ENCODE data around the gene NGEF.
"Not testable (repeated sequence)": the region's sequence is repeated elsewhere in the genome, so short reads cannot be mapped to it uniquely, and the experiment has no call there.

The NGEF gene

DNA sequence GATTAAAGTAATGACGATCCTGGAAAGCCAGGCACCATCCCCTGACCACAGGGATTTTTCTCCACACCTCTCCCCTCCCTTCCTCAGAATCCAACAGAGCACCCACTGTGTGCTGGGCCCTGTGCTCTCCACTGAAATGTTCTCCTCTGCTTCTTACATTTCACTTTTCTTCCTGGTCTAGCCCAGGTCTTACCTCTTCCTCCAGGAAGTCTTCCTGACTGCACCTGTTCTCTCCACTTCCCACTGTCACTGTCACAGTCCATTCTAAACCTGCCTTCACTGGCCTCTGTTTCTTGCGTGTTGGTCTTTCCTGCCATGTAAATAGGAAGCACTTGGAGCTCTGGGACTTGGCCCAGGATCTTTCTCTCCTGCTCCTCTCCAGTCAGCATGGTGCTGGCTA, 7.4 kb upstream of the NGEF start:
- no peak for DNase-seq

DNA sequence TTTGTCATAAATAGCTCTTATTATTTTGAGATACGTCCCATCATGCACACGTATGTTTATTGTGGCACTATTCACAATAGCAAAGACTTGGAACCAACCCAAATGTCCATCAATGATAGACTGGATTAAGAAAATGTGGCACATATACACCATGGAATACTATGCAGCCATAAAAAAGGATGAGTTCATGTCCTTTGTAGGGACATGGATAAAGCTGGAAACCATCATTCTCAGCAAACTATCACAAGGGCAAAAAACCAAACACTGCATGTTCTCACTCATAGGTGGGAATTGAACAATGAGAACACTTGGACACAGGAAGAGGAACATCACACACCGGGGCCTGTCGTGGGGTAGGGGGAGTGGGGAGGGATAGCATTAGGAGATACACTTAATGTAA, 6.6 kb upstream of the NGEF start:
- DNase-seq: not testable (repeated sequence)

DNA sequence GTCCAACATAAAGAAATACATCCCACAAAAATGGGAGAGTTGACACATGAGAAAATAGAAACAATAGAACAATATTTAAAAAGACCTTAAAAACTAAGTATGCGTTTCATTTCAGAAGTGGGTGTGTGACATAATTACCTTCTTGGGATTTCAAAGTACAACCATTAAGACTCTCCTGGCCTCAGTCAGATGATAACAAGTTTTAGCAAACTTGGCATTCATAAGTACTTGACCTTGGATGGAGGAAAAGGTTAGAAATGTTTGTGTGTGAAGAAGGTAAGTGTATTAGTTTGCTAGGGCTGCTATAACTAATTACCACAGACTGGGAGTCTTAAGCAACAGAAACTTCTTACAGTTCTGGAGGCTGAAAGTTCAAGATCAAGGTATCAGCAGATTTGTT, 4.9 kb upstream of the NGEF start:
- no peak for DNase-seq

DNA sequence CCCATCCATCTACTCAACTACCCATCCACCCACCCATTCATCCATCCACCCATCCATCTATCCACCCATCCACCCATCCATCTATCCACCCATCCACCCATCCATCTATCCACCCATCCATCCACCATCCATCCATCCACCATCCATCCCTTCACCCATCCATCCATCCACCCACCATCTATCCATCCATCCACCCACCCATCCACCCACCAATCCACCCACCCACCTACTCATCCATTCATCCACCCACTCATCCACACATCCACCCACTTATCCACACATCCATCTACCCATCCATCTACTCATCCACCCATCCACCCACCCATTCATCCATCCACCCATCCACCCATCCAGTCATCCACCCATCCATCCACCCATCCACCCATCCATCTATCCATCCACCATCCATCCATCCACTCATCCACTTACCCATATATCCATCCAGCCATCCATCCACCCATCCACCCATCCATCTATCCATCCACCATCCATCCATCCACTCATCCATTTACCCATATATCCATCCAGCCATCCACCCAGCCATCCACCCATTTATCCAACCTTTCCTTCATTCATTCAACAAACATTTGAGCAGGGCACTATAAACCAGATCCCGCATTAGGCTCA, 2.1 kb upstream of the NGEF start:
- DNase-seq: no peak

DNA sequence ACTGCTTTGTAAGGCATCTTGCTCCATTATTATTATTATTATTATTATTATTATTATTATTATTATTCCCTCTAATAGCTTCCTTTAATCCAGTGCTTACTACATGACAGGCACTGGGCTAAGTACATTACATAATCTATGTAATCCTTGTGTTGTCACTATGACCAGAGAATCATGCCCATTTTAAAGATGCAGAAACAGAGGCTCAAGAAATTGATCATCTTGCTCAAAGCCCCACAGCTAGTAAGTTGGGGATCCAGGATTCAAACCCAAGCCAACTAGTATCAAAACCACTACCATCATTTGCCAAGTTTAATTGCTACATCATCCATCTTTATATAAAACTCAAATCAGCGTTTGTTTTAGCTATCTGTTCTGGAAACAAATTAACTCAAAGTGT, 594 bp upstream of the NGEF start:
- no peak for DNase-seq

DNA sequence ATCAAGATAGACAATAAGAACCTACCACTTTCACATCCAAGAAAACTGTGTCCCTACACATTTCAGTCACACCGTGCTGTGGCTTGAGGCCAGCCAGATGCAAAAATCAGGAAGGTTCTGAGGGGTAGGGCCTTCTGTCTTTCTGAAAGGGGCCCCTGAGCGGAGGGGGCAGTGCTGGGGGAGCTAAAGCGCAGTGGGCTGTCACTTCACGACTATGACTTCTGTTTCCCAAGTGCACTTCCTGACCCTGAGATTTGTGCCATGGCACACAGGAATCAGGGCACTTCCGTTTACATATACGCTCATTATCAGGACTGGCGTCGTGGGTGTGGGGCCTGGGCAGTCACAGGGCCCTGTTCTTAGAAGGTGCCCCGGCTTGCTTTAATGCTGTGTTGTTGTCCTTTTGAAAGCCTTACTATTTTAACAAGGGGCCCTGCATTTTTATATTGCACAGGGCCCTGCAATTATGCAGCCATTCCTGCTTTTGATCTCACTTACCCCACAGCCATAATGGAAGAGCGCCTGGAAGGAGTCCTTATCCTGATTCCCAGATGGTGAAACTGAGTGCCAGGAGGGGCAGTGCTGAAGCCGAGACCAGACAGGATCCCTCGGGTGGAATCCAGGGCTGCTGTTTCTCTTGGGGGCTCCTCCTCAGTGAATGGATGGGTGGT, 620 bp downstream of the NGEF start:
- DNase-seq: no peak

DNA sequence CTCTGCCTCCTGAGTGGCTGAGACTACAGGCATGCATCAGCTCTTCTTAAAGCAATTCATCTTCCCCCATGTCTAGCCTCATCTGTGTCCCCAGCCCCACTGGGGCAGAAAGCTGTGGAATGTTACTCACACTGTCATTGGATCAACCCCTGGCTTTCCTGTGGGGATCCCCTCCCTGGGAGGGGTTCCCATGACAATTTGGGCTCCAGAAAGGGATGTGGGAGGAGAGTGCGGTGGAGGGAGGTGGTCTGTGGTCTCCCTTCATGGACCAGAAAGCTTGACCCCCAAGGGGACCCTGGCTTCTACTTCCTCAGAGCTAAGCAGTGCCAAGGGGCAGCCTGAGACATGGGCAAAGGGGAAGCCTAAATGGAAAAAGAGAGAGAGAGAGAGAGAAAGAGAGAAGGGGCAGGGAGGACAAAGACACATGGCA, 1.3 kb downstream of the NGEF start:
- DNase-seq: no peak

DNA sequence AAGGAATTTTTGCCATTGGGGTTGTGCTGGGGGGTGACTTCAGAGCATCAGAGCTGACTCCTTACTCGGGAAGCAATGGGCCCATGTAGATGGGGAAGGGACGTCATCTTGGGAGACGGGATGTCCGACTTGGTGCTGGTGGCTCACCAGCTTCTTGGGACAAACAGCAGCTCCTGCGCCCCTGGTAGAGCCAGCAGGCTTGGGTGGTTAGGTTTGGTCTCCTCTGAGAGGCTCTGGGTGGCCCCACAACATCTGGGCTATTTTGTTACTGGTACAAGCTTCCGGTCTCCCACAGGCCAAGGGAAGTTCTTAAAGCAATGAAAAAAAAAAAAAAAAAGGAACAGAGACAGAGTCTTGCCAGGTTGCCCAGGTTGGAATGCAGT, 1.8 kb downstream of the NGEF start:
- no peak for DNase-seq

DNA sequence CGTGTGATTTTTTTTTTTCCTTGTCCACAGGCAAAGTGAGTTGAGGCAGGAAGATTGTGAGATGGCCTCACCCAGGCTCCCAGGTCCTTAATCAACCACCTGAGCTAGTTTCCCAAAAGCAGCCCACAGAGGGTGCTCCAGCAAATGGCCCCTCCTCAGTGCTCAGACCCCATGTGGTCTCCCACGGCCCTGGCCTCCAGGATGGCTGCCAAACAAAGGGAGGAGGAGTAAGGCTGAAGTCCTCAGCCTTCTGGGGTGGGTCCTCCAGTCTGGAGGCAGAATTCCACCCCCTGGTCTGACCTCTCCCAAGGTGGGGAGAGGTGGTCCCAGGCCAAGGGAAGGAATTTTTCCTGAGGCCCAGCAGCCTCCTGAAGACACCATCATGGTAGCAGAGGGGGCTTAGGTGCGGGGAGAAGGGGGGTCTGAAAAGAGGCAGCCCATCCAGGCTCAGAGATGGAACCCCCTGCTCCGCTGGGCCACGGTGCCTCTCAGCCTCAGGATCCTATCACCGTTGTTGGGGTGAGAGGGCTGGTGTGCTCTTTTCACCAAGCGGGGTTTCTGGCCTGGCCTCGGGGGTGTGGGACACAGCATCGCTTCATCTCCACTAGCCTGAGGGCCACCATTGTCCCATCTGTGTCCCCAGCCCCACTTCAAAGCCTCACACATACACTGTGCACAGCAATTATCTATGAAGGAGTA, 2.3 kb downstream of the NGEF start:
- no peak for DNase-seq

DNA sequence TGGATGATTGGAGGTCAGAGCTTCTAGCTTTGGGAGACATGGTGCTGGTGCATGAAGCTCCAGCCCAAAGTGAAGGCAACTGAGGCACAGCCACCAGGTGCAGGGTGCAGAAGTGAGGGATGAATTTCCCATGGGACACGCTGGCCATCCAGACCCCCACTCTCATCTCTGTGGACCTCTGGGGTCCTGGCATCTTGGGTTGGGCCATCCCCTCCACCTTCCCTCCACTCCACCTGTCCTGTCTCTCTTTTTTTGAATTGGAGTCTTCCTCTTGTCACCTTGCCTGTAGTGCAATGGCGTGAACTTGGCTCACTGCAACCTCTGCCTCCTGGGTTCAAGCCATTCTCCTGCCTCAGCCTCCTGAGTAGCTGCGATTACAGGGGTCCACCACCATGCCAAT, 3.4 kb downstream of the NGEF start:
- DNase-seq: no peak

DNA sequence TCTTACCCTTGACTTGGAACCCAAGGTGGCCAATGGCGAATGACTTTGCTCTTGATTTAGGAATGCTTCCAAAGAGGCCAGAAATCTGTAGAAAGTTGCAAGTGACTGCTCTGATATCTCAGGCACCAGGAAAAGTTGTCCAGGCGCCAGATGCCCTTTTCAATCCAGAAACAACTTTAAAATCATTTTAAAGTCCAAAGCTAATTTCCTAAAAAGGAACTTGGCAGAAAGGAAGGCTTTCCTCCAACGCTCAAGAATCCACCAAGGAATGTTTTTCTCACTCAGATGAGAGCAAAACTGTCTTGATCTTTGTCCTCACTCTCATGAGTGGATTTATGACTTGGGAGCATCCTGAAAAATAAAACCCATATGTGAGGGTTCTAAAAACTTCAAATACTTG, 5.3 kb downstream of the NGEF start:
- DNase-seq: no peak

DNA sequence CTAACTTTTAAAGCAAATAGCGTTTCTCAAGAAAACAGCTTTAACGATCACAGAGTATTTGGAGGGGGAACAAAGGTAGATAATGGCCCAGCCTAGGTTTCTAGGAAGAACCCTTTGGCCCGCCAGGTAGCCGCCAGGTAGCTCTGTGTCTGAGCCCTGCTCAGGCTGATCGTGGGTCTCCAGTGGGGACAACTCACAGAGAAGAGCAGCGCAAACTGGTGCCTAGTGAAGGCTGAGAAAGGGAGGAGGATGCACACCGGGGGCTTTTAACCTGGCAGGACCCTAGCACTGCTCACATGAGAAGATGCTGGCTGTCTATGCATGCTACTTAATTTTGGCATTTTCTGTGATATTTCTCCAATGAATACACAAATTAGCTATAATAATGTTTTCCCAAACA, 5.8 kb downstream of the NGEF start:
- DNase-seq: no peak

DNA sequence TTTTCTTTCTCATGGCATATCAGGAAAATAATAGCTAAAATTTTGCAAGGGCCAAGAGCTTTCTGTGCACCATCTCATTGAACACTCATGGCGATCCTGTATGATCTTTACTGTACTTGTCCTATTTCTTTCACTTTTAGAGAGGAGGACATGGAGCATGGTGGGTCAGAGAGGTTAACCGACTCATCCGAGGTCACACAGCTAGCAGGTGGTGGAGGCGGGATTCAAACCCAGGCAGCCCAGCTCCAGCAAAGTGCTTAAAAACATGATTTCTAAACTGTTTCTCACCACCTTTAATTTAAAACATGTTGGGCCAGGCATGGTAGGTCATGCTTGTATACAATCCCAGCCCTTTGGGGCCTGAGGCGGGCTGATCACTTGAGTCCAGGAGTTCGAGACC, 6.4 kb downstream of the NGEF start:
- no peak for DNase-seq

DNA sequence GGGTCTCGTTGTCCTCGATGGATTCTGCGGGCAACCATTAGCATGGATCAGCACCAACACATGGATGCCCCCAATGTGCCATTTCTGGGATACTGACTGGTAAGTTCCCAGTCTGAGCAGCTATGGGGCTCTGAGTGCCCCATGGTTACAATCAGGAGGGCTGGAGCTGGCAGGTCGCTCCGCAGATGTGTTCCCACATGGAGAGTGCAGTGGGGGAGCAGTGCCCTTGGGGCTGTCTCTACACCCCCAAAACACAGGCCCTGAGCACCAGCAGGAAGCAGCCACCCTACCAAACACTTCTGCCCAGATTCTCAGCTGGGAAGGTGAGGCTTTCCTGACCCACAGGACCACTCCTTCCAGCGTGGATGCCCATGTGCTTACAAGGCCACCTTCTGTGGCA, 8.0 kb downstream of the NGEF start:
- no peak for DNase-seq

DNA sequence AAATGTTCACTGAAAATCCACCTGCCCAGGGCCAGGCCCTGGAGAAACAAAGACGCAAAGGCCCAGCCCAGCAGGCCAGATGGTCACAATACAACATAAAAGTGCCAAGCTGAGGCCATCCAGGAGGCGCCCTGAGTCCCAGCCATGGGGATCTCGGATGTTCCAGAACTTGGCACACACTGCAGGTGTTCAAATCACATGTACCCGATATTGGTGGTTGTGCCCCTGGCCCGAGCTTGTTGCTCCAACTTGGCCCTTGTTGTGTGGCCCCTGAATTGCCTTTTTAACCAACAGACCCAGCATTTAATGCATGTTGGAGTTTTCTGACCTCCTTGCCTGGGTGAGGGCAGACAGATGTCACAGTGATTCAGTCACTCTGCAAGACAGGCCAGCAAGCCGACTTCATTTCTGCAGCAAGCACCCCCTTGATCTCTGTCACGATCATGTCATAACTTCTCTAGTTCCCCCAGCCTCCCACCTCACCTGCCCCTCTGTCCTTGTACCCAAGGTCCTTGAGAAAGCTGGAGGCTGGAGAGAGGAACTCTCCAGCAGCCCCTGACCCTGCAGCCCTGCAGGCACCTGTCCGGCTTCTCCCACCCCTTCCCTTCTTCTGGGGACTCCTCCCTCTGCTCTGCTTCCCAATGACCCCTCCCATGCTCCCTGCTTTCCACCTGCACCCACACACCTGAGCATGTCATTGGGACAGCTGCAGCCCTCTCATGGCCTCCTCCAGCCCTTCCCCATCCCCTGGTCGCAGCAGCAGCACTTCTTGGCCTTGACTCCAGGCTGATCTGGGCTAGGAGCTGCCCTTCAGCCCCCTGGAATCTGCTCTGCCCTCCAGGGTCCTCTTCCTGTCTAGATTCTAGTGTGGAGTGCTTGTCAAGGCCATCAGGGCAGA, 9.1 kb downstream of the NGEF start:
- DNase-seq: no peak

DNA sequence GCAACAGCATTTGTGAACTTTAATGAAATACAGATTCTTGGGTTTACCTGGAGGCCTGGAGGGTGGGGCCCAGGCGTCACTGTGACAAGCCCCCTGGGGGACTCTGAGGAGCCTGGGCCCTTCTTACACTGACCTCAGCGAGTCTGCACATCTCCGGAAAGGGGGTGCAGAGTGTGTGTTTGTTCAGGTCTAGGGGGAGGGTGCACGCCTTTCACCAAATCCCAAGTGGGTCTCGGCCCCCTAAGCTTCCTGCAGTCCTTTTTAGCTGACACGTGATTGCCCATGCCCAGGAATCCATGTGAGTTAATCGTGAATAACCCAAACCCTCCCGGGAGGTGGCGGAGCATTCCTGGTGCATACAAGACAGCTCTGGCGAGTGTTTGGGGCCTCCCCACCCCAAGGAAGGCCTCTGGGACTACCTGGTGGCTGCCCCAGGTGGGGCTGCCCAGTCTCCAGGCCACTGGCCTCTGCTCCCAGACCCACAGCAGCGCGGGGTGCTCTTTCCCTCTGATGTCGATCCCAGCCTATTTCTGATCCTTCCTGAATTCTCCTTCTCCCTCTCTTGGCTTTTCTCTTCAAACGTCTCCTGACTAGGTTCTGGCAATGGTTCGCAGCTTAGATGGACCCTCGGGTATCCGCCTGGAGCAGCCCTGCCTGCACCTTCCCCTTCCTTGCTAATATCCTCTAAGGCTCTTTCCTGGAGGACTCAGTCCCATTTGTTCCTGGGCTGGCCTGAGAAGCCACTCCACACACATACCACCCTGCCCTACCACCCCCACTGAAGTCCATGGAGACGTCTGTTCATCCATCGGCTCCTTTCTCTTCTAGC, 10.0 kb downstream of the NGEF start:
- no peak for DNase-seq

DNA sequence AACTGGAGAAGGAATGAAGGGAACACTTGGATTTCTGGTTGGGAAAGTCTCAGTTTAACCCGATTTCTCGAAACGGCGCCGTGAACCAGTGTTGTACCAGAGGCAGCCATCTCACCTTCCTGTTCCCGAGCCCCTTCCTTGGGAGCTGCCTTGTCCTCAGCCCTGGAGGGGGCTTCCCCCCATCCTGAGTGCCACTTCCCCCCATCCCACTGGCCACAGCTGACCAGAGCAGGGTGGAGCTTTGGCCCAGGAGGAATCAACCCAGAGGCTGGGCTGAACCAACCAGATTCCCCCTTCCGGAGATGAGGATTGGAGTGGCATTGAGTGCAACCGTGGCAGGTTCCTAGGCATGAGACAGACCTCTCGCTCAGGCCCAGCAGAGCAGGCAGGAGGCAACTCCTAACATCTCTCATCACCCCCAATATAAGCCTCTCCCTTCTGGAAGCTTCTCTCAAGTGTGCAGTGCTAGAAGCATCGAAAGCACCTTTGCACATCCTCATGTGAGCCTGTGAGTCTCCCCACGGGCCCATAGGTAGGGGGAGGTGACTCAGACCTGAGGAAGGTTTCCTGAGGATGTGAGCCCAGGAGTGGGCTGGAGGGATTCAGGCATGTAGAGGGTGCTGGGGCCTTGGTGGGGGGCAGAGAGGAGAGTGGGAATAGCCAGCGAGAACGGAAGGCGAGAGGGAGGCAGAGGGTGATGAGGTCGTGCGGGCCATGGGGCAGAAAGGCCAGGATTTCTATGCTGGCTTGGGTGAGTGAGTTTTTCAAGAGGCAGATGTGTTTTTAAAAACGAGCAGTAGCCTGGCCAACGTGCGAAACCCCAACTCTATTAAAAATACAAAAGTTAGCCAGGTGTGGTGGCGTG, 11.9 kb downstream of the NGEF start:
- DNase-seq: no peak

DNA sequence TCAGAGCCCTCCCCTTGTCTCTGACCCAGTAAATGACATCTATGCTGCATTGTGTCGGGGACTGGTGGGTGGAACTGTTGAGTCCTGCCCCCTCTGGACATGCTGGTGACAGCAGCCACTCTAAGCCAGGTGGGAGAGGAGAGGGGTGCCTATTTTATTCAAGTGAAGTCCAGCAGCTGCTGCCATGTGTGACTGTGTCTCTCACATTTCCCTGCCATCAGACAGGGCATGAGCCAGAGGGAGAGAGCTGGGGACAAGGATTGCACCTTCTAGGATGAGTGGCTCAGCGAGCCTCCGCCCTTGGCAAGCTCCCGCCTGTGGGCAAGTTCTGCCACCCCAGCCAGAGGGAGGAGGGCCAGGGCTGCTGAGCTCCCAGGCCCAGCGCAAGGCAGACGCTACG, 13.7 kb downstream of the NGEF start:
- no peak for DNase-seq

DNA sequence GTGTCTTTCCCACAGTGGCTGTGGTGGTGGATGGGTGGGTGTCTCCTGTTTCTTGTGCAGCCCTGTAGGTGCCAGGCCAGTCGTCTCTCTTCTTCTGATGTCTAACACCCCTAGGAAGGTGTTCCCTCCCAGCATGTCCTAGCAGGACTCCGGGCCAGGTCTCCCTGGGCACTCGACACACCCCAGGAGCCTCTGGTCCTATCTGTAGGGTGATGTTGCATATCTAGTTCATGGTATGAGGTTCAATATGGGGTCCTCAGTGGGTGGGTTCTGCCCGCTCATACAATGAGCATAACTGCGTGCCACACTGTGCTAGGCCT, 14.4 kb downstream of the NGEF start:
- DNase-seq: no peak

DNA sequence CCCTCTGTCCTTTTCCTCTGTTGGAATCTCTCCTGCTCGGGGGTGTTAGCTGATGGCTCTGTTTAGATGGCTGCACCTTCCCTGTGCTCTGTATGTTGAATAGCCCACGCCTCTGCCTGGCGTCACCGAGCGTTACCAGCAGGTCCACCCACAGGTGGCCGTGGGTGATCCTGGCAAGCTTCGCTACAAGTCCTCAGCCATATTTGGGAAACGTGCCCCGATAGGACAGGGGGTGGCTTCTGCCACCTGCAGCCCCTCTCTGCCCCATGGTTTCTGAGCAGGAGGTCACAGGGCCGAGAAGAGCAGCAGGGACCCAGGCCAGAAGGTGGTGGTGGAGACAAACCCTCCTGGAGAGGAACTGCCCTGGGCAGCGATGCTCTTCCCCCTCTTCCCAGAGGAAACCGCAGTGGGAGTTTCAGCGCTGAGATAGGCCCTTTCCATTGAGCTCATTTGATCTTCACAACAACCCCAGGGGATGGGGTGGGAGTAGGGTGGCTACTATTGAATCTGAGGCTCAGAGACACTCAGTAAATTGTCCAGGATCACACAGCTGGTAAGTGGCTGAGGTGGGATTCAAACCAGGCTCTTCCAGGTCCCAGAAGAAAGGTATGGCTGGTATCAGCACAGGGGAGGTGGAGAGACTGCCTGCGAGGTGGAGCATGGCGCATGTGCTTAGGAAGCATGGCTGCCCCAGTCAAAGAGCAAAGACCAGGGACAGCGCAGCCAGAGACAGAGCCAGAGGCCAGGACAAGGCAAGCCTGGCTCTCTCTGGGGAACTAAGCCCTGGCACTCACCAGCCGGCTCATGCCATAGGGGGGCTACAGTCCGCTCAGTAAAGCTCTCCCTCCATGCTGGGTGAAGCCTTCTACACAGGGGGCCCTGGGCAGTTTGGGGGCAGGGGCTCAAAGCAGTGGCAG, 15.0 kb downstream of the NGEF start:
- DNase-seq: no peak

DNA sequence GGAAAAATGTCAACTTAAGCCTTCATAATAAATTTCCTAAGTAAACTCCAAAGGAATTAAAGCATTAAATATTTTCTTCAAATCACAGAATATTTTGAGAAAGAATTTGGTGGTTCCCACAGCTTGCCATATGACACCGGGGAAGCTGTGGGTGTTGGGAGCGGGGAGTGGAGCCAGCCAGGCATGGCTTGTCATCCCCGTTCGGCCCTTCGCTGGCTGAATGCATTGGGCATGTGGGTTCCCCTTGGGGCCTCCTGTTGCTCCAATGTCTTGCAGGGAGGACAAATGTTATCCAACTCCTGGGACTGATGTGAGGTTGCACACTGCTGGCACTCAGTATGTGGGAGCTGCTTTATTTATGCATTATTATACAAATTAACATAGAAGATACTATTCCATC, 18.6 kb downstream of the NGEF start:
- no peak for DNase-seq

Data from CD4-positive, alpha-beta T cell treated with Interleukin-17A for 4 hours (primary cell).